Endometrial microvascular endothelial cells (primary cell): ENCODE measurements around the gene GSPT1. TPM values are rescaled to one million over a fixed set of nuclear protein-coding genes. Genes with fewer than 3 reads are reported as not detected.

Experiments
- in situ Hi-C: cut with HindIII; loops from 2 replicates; pipeline ENCODE4 v1.10.0; 2017; ENCODE audit warnings: low sequenced_read_pairs, low pct_unique_long_range_greater_than_20kb; ENCODE audit errors: inconsistent ontology term
- total RNA-seq: library from RNA; depleted of rRNA; stranded (reverse); fragments of >200 nt; gene quantifications from one replicate; pipeline ENCODE4 v1.2.3, GENCODE V29; 2015; ENCODE audit errors: inconsistent ontology term

The GSPT1 gene
- total RNA-seq, 1 donor from 2014 or later = 153 TPM

DNA sequence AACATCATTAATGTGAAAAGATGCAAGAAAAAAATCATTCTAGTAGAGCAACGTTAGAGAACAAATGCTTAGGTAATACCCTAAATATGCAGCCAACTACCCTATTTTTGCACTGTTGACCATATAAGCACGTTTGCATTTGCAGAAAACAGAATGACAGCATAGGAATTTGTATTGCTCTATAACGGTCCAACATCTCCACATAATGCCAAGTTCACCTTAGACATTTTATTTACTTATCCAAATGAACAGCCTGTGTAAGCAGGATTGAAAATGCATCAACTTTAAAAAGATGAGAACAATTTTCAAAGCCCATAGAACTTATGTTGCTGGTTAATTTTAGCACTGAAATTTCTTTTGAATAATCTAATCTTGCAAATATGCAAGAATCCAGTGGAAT lies 45.4 kb downstream of the GSPT1 start:
- in situ Hi-C loops = no loop called here

DNA sequence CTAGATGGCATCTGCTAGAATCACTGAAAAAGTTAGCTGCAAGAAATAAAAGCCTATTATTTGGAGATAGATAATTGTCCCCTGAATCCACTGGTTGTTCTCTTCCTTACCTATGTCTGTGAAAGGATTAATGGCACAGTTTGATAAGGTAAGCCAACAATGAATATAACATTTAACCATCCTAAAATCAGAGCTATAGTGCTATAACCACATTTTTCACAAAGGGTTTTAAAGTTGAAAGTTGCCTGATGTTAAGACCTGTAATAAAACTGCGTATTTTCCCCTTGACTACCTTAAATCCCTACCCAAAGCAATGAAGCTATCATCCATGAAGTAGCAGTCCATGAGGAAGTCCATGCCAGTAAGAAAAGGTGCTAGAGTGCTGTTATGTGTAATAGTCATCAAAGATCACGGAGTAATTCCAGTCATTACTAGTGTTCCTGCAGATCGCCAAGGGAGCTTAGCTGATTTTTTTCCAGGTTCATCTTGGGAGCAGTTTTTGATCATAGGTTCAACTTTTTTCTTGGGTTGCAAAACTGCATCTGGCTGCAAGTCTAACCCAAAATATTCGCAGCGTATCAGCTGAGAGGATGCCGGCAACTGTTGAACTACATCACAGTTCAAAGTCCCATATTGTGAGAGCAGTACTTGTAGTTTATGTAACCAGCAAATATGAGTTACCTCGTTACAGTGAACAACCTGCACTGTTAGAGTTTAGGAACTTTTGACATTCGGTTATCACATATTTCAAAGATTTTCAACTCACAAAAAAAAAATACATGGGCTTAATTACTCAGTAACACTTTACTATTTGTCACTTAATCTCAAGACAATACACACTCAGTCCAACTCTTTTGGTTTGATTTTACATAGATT lies 46.2 kb downstream of the GSPT1 start:
- in situ Hi-C loops = no loop called here

DNA sequence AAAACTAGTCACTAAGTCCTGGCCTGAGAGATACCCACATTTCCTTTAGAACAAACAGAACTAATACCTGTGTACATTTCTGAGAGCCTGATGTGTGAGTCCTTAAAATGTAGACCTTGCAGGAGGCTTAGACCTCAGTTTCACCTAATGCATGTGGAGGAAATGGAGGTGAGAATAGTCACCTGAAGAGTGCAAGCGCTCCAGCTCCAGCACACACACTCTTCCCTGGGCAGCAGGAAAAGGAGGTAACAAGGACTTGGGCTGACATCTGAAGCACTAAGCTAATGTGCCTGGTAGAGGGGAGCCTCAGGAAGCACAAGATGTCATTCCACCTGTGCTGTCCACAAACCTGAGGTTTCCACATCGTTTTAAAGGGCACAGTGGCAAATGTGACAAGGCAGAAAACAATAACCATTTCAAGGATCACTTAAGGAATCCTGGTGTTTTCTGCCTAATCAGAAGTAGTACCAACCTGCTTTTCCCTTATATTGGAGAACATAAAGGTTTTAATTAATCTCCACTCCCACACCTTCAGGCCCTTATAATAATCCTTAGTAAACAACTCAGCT lies 47.3 kb downstream of the GSPT1 start:
- in situ Hi-C loops = no loop called here

DNA sequence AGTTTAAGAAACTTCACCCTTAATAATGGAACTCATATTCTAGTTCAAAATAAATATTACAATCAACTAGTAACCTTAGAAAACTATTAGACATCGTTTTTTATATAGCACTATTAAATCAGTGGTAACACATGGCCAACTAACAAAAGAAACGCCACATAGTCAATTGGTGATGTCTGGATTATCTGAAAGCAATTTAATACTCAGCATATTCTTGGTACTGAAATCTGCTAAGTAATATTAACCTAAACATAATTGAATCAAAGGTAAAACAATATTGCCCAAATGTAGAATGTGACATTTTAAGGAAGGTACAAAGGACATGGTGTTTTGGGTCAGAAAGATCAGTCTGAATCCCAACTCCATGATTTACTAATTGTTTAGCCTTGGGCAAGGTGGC lies 53.3 kb downstream of the GSPT1 start:
- in situ Hi-C loops = no loop called here

DNA sequence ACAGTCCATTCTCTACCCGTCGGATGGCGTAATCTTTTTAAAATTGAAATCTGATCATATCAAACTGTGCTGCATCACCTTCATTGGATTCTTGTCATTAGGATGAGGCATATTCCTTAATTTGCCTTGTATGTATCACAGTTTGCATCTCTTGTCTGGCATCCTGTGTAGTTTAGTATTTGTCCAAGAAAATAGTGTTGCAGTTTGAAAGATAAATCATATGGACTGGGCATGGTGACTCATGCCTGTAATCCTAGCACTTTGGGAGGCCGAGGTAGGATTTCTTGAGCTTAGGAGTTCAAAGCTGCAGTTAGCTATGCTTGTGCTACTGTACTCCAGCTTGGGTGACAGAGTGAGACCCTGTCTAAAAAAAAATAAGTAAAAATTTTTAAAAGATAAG lies 58.6 kb downstream of the GSPT1 start:
- in situ Hi-C loops = no loop called here

DNA sequence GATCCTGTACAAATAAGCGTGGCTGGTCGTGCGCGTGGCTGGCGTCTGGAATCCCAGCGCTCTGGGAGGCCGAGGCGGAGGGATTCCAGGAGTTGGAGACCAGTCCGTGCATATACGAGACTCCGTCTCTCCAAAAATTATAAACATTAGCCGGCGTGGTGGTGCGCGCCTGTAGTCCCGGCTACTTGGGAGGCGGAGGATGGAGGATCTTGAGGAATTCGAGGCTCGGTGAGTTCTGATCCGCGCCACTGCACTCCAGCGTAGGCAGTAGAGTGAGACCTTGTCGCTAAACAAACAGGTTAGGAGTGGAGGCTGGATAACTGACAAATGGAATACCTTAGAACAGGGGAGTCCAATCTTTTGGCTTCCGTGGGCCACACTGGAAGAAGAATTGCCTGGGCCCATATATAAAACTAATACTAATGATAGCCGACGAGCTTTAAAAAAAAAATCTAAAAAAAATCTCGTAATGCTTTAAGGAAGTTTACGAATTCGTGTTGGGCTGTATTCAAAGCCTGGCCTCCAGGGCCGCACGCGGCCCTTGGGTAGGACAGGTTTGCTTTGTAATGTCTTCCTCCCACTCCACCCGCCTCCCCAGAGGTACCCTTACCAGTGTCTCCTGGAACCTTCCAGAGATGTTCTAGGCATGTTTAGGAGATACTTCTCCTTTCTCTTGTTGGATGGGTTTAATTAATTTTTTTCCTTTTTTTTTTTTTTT lies 63.5 kb downstream of the GSPT1 start:
- in situ Hi-C loops = no loop called here

GRCh38 chr16:11851294-11852091 lies 64.3 kb downstream of the GSPT1 start, which contains the start of gene RSL1D1:
RSL1D1 (minus strand) TSS chr16:11851542; CDS start chr16:11851512, 30 bp downstream.
- in situ Hi-C loops = no loop called here

DNA sequence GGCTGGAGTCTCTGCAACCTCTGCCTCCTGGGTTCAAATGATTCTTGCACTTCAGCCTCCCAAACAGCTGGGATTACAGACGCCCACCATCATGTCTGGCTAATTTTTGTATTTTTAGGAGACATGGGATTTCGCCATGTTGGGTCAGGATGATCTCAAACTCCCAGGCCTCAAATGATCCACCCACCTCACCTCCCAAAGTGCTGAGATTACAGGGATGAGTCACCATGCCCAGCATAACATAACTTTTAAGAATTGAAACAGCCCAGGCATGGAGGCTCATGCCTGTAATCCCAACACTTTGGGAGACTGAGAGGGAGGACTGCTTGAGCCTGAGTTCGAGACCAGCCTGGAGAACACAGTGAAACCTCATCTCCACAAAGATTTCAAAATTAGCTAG lies 66.9 kb downstream of the GSPT1 start:
- in situ Hi-C loops = no loop called here

- in situ Hi-C loops = no loop called here
These were observed 71.3 kb downstream of the GSPT1 start for GRCh38 chr16:11844499-11844898.

DNA sequence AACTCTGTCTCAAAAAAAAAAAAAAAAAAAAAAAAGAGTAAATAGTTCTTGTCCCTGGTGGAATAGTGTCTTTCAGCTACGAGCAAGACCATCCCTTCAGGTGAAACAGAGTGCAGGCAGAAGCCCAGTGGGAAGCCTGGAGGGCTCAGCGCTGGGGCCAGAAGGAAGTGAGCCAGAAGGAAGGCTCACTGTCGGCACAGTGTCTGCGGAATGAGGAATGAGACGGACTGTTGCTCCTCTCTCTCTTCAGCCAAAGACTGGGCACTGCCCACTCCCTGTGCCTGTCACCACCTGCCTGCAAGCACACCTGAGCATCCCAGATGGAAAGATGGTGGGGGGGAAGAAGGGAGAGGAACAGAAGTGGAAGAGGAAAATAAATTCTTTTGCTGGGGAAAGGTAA lies 71.9 kb downstream of the GSPT1 start:
- in situ Hi-C loops = no loop called here

GRCh38 chr16:11843206-11843605 lies 72.5 kb downstream of the GSPT1 start:
- in situ Hi-C loops = no loop called here

GRCh38 chr16:11841026-11841425 lies 74.7 kb downstream of the GSPT1 start:
- in situ Hi-C loops = no loop called here

DNA sequence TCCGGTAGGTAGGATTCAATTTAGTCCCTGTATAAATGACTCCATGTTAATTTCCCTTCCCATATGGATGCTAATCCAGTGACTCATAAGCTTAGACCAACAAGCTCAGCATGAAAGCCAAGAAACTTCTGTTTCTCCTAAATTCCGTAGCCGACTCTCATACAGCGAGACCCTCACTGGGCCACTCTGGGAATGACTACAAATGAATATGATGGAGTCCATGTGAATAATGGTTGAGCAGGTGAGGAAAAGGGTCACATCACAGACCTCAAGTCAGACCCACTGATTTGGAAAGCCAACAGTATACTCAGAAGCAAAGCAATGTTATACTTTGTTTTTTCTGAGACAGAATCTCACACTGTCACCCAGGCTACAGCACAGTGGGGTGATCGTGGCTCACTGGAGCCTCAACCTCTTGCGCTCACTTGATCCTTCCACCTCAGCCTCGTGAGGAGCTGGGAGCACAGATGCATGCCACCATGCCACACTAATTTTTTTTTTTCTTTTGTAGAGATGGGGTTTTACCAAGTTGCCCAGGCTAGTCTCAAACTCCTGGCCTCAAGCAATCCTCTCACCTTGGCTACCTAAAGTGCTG lies 79.0 kb downstream of the GSPT1 start:
- in situ Hi-C loops = no loop called here

- in situ Hi-C loops = no loop called here
These were observed 79.7 kb downstream of the GSPT1 start for GRCh38 chr16:11835891-11836649.

DNA sequence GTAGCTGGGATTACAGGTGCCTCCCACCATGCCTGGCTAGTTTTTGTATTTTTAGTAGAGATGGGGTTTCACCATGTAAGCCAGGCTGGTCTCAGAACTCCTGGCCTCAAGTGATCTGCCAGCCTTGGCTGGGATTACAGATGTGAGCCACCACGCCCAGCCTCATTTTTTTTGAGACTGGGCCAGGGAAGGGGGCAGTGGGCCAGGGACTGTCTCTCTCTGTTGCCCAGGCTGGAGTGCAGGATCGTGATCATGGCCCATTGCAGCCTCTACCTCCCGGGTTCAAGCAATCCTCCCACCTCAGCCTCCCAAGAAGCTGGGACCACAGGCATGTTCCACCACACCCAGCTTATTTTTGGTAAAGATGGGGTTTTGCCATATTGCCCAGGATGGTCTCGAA lies 80.4 kb downstream of the GSPT1 start:
- in situ Hi-C loops = no loop called here

GRCh38 chr16:11833951-11834695 lies 81.6 kb downstream of the GSPT1 start:
- in situ Hi-C loops = no loop called here

- in situ Hi-C loops = no loop called here
These were observed 87.1 kb downstream of the GSPT1 start for GRCh38 chr16:11828696-11829095.
